RWPE2 (cell line): ENCODE results near the gene PEPD.

Experiments used
- ATAC-seq: fragments of 200-7000 bp; cut with Tn5 transposase; 3 replicates; pipeline ENCODE4 v1.9.1; 2021; ENCODE audit warnings: low read depth
- DNase-seq: peaks from one replicate; pipeline ENCODE4 v3.0.0-alpha.2; 2020; ENCODE audit warnings: low spot score
- H3K27ac ChIP-seq: fragments of 450-650 bp; 2 replicates; pipeline ENCODE4 v1.5.1; 2017; ENCODE audit warnings: mild to moderate bottlenecking; ENCODE audit not compliant: poor library complexity, severe bottlenecking
- H3K27me3 ChIP-seq: fragments of 250-450 bp; sonication (Bioruptor Pico); 2 replicates; pipeline ENCODE4 v1.5.1; 2021; ENCODE audit warnings: mild to moderate bottlenecking, moderate library complexity; ENCODE audit not compliant: insufficient read depth, poor library complexity, severe bottlenecking
- H3K36me3 ChIP-seq: fragments of 250-450 bp; sonication (Bioruptor Pico); 2 replicates; pipeline ENCODE4 v1.5.1; 2020; ENCODE audit warnings: low read depth, mild to moderate bottlenecking, moderate library complexity
- H3K4me1 ChIP-seq: fragments of 250-450 bp; sonication (Bioruptor Pico); 2 replicates; pipeline ENCODE4 v1.5.1; 2021; ENCODE audit warnings: mild to moderate bottlenecking, moderate library complexity; ENCODE audit not compliant: insufficient read depth, poor library complexity, severe bottlenecking
- H3K4me3 ChIP-seq: fragments of 250-450 bp; sonication (Bioruptor Pico); 2 replicates; pipeline ENCODE4 v1.5.1; 2021; ENCODE audit warnings: mild to moderate bottlenecking, moderate library complexity; ENCODE audit not compliant: severe bottlenecking
- H3K9me3 ChIP-seq: fragments of 250-450 bp; sonication (Bioruptor Pico); 2 replicates; pipeline ENCODE4 v1.5.1; 2021; ENCODE audit warnings: mild to moderate bottlenecking, moderate library complexity; ENCODE audit not compliant: severe bottlenecking
- TF ChIP-seq, protein P1 (sequence below): fragments of 450-650 bp; IDR thresholded peaks from one replicate; pipeline ENCODE4 v1.5.1; 2017; ENCODE audit warnings: mild to moderate bottlenecking, moderate library complexity; ENCODE audit not compliant: poor library complexity, severe bottlenecking

The PEPD gene

GRCh38 chr19:33339016-33339984 lies 182.3 kb downstream of the PEPD start:
- TF ChIP-seq, protein P1, sequence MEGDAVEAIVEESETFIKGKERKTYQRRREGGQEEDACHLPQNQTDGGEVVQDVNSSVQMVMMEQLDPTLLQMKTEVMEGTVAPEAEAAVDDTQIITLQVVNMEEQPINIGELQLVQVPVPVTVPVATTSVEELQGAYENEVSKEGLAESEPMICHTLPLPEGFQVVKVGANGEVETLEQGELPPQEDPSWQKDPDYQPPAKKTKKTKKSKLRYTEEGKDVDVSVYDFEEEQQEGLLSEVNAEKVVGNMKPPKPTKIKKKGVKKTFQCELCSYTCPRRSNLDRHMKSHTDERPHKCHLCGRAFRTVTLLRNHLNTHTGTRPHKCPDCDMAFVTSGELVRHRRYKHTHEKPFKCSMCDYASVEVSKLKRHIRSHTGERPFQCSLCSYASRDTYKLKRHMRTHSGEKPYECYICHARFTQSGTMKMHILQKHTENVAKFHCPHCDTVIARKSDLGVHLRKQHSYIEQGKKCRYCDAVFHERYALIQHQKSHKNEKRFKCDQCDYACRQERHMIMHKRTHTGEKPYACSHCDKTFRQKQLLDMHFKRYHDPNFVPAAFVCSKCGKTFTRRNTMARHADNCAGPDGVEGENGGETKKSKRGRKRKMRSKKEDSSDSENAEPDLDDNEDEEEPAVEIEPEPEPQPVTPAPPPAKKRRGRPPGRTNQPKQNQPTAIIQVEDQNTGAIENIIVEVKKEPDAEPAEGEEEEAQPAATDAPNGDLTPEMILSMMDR = no peak
- Histone ChIP-seq H3K4me3 (no peak overlapping the region), H3K9me3 (no peaks in the 10 kb centered on the region), H3K27ac (peak overlapping the region; percentile 38), H3K27me3 (no peaks in the 10 kb centered on the region), H3K36me3 (no peaks in the 10 kb centered on the region), H3K4me1 (peaks cover 11% of the 10 kb centered on the region)
- DNase-seq (peak; percentile 78), ATAC-seq (peak; percentile 97)
